Endodermal cell (in vitro differentiated cells): ENCODE results near the gene ZNF503. TPM values are rescaled to one million over a fixed set of nuclear protein-coding genes. Genes with fewer than 3 reads are reported as not detected.

ENCODE experiments used
- DNase-seq: peaks from one replicate; pipeline ENCODE4 v3.0.0-alpha.2; 2017
- H3K27ac ChIP-seq: 2 replicates; pipeline ENCODE4 v1.5.1; 2013; ENCODE audit warnings: mild to moderate bottlenecking, low read depth, low read length, moderate library complexity
- H3K27me3 ChIP-seq: 2 replicates; pipeline ENCODE4 v1.6.1; 2013; ENCODE audit warnings: mild to moderate bottlenecking, low read length, moderate library complexity; ENCODE audit not compliant: insufficient read depth, control insufficient read depth, poor library complexity, severe bottlenecking
- H3K36me3 ChIP-seq: 2 replicates; pipeline ENCODE4 v1.7.0; 2013; ENCODE audit warnings: mild to moderate bottlenecking, low read length, moderate library complexity; ENCODE audit not compliant: control insufficient read depth, insufficient read depth
- H3K4me1 ChIP-seq: one replicate; pipeline ENCODE4 v1.7.0; 2013; ENCODE audit warnings: low read length; ENCODE audit not compliant: control insufficient read depth, insufficient read depth
- H3K4me3 ChIP-seq: 2 replicates; pipeline ENCODE4 v1.5.1; 2013; ENCODE audit warnings: mild to moderate bottlenecking, low read length, moderate library complexity
- H3K9ac ChIP-seq: 2 replicates; pipeline ENCODE4 v1.6.1; 2013; ENCODE audit warnings: mild to moderate bottlenecking, low read length, moderate library complexity; ENCODE audit not compliant: poor library complexity, severe bottlenecking; ENCODE audit errors: extremely low read depth
- H3K9me3 ChIP-seq: 2 replicates; pipeline ENCODE4 v1.6.1; 2013; ENCODE audit warnings: mild to moderate bottlenecking, low read length, moderate library complexity; ENCODE audit not compliant: control insufficient read depth
- H3K27ac Mint-ChIP-seq: 2 replicates; pipeline ENCODE4 v1.8.0; 2020; ENCODE audit warnings: mixed read lengths
- H3K27me3 Mint-ChIP-seq: 2 replicates; pipeline ENCODE4 v1.8.0; 2021; ENCODE audit warnings: mild to moderate bottlenecking, mixed read lengths; ENCODE audit not compliant: insufficient read depth
- H3K36me3 Mint-ChIP-seq: 2 replicates; pipeline ENCODE4 v1.8.0; 2020; ENCODE audit warnings: low read depth, mixed read lengths
- H3K4me1 Mint-ChIP-seq: 2 replicates; pipeline ENCODE4 v1.8.0; 2020; ENCODE audit warnings: mixed read lengths
- H3K4me3 Mint-ChIP-seq: 2 replicates; pipeline ENCODE4 v1.8.0; 2020; ENCODE audit warnings: mild to moderate bottlenecking, moderate library complexity, mixed read lengths
- H3K9me3 Mint-ChIP-seq: 2 replicates; pipeline ENCODE4 v1.8.0; 2020; ENCODE audit warnings: mild to moderate bottlenecking, mixed read lengths
- CTCF ChIP-seq: fragments of 200-600 bp; sonication (generic); conservative IDR thresholded peaks from 2 replicates; pipeline ENCODE4 v1.5.0; 2021; ENCODE audit warnings: antibody characterized with exemption, mild to moderate bottlenecking
- WGBS, 2 experiments: methylation state at CpG; one replicate each; pipeline versions ENCODE4 v1.1.5 to v1.1.7; 2013; ENCODE audit warnings: missing lambda C conversion rate in 2 of 2, mixed read lengths in 1 of 2; ENCODE audit not compliant: insufficient coverage in 1 of 2, insufficient read length in 1 of 2; 5-methylcytosine and 5-hydroxymethylcytosine counted together
- total RNA-seq, 2 donors: library from RNA; stranded (reverse); fragmentation: NEBNext Ultra II Directional in 1 of 2; extraction: Animal tissue kit (Norgen Biotek cat#: 25700) in 1 of 2; gene quantifications; 2 replicates in 1 of 2; 3 replicates in 1 of 2; pipeline ENCODE4 v1.2.1, GENCODE V29; 2021

ZNF503 gene
- total RNA-seq, 2 donors from 2014 or later, result 0.40 to 1.1 TPM

- 17 to 19% methylated on average over 18 to 82 of the region's 82 CpGs for WGBS, 2 experiments
- Histone ChIP-seq H3K27me3 (peaks cover 45% of the 10 kb centered on the region), H3K27ac (no peak within 1 kb of the TSS), H3K9ac (no peak within 1 kb of the TSS), H3K36me3 (no peaks in the 10 kb centered on the region), H3K4me3 (no peak within 1 kb of the TSS), H3K9me3 (no peaks in the 10 kb centered on the region), H3K4me1 (peaks cover 11% of the 10 kb centered on the region)
- peak; percentile 72 for DNase-seq
- peak within 1 kb of the TSS; percentile 50 for H3K4me3 Mint-ChIP-seq
- H3K4me1 Mint-ChIP-seq, result peaks cover 40% of the 10 kb centered on the region
- H3K27ac Mint-ChIP-seq, result peak within 1 kb of the TSS; percentile 59
- no peaks in the 10 kb centered on the region for H3K36me3 Mint-ChIP-seq
- H3K9me3 Mint-ChIP-seq, result no peaks in the 10 kb centered on the region
- TF ChIP-seq CTCF, result no peak
- H3K27me3 Mint-ChIP-seq, result peaks cover 80% of the 10 kb centered on the region
Observed at GRCh38 chr10:75431180-75432111, 29.9 kb upstream of the ZNF503 start, which contains the start of gene LRMDA. TSS of gene LRMDA (plus strand) at chr10:75431624.

GRCh38 chr10:75430000-75430763 is 28.6 kb upstream of the ZNF503 start:
- H3K27ac Mint-ChIP-seq, result peak overlapping the region; percentile 59
- H3K4me3 ChIP-seq, result no peak overlapping the region
- peak; percentile 77 for DNase-seq

More at GRCh38 chr10:75430000-75430763, 28.6 kb upstream of the ZNF503 start:
- Histone ChIP-seq H3K9me3 (no peaks in the 10 kb centered on the region), H3K9ac (no peak overlapping the region), H3K27me3 (peaks cover 45% of the 10 kb centered on the region), H3K36me3 (no peaks in the 10 kb centered on the region), H3K4me1 (peaks cover 11% of the 10 kb centered on the region), H3K27ac (no peak overlapping the region)
- Mint-ChIP-seq H3K4me1 (peaks cover 38% of the 10 kb centered on the region), H3K36me3 (no peaks in the 10 kb centered on the region), H3K4me3 (peak overlapping the region; percentile 50), H3K27me3 (peaks cover 79% of the 10 kb centered on the region), H3K9me3 (no peaks in the 10 kb centered on the region)
- no peak for TF ChIP-seq CTCF
- 11 to 15% methylated on average over 5 to 9 of the region's 9 CpGs for WGBS, 2 experiments
